NCI-H2081 treated with DMSO at 0.1 percent for 48 hours (cell line): Measurements from ENCODE around the gene FAM204A.
A peak's percentile ranks its signal among the peaks of the same experiment; 100 is the strongest.

ENCODE experiments used
- DNase-seq: peaks from one replicate; lab custom pipeline; 2025; lab: John Stamatoyannopoulos, UW

Gene FAM204A

DNA sequence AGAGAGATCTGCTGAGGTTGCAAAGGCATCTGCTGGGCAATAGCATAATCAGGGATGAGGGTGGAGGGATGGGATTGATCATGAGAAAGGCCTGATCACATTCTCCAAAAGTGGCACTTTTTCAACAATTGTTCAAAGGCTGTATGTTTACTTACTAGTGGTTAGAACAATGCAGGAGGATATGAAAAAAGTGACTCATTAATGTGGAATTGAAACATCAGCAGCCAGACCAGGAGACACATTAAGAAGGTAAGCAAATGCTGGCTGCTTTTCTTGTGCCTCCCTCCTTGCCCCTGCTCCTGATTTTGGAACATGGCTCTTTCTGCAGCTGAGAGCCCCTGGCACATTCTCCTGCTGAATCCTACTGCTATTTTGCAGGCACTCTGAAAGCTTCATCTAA lies 63.5 kb downstream of the FAM204A start:
- no peak for DNase-seq

DNA sequence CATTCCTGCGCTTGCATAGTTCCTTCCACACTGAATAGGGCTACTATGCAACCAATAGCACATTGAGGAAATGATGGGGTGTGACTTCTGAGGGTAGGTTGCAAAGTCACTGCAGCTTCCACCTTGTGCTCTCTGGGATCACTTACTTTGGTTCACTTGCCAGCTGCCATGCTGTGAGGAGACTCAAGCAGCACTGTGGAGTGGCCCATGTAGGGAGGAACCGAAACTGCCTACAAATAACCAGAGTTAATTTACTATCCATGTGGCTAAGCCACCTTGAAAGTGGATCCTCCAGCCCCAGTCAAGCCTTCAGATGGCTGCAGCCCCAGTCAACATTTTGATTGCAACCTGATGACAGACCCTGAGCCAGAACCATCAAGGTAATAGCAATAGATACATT lies 64.3 kb downstream of the FAM204A start:
- DNase-seq: no peak

DNA sequence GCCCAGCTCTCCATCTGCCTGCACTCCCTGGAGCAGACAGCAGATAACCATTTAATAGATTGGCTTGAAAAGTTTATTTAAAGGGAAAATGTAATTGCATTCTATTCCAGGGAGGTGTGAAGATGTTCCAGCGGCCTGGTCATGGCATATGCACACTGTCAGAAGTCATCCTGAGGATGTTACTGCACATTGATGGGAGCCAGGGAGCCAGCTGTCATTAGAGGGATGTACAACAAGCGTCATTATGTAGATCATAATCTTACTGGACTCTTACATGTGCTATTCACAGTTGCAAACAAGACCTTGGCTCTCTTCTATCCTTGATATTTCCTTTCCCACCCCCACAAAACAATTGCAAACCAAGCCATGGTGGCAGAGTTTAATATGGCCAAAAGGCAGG lies 65.4 kb downstream of the FAM204A start:
- DNase-seq: no peak

DNA sequence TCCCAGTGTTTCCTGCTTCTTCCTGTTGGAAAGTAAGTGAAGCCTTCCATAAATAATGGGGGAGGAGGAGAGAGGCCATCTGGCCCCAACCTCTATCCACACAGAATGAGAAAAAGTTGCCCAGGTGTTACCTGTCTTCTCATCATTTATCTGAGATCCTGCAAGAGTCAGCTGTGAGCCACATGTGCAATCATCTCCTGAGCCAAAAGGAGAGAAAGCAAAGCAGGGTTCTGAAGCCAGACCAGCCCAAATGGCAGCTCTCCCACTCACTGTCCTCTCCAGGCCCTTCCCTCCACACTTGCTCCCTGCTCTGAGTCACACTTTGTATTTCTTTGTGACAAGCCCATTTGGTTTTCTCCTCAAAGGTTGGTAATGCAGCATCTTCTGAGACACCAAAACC lies 65.9 kb downstream of the FAM204A start:
- DNase-seq: no peak

DNA sequence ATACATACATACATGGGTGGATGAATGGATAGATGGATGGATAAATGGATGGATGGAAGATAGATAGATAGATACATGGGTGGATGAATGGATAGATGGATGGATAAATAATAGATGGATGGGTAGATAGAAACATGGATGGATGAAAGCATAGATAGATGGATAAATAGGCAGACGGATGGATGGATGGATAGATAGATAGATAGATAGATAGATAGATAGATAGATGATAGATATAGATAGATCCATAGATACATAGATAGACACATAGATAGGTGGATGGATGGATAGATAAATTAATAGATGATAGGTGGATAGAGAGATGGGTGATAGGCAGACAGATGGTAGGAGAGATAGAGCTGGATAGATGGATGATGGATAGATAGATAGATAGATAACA lies 68.5 kb downstream of the FAM204A start:
- no peak for DNase-seq

DNA sequence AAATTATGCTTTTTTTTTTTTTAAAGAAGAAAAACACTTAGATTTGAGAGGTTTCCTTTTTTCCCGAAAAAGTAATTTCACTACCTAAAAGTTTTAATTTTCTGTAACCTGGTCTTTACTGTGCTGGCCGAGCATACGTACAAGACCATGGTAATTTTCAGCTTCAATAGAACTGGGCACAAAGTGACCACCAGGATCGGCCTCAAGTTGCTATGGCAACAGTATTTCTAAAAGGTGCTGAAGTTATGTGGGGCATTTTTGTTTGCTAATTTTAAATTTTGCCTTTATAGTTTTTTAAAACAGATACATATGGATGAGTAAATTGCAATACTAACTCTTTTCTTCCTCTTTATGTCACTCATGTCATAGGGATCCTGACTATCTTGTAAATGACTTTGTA lies 69.4 kb downstream of the FAM204A start:
- DNase-seq: no peak

DNA sequence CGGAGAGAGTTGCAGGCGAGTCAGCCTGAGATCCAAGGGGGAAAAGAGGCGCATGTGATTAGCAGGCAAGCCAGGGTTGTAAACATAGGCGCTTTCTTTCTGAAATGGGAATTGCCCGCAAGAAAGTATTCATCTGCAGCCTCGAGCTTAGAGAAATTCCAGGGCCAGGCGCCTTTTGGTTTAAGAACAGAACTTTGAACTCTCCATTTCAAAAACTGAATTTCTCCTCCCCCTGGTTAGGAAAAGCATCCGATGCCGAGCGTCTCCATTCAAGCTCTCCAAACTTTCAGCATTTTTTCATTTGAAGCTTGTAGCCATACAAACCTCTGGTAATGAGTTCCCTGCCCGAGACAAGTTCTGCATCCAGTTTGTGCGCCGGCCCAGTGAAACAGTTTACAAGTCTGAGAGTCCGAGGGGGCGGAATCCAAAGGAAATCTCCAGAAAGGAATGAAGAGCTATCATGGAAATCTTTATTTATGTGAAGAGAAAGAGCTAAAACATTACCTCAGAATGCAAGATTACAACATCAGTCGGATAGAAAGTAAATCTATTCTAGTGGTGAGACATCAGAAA lies 69.9 kb downstream of the FAM204A start:
- no peak for DNase-seq

DNA sequence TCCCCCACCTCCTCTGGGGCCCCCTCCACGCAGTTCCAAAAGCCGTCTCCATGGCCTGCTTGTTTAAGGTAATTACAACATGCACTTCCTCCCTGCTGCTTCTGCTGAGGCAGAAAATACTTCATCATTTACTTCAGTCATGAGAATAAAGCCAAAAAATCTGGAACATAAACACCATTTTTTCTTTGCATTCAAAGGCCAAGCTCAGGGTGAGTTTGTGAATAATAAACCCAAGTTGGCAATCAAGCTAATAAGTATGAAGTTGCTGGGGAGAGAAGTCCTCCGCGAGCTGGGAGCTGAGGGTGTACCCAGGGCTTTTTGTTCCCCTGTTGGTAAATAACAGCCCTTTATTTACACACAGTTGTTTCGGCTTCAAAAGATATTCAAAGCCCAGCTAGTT lies 70.5 kb downstream of the FAM204A start:
- DNase-seq: no peak

DNA sequence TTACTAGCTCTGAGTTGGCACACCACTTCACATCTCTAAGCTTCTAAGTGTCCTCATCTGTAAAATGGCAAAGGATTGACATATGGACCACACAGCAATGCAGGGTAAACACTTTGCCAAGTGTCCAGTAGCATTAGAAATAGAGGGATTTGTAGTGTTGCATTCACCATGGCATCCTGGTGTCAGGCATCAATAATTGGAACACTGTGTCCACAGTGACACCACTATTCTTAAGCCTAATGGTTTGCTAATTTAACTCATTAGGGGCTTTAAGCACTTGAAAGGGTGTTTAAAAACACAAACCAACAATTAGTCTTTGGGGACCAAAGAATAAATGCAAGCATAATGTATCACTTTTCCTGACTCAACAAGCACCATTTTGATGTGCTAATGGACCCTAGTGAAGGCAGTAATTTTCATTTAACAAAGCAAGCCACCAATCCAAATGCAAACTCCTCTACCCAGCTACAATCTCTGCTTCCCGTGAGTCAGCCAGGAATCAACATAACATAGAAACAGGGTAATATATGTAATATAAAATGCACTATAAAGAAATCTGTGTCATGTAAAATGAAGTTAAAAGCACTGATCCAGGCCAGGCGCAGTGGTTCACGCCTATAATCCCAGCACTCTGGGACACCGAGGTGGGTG lies 75.9 kb downstream of the FAM204A start:
- peak; percentile 22 for DNase-seq

DNA sequence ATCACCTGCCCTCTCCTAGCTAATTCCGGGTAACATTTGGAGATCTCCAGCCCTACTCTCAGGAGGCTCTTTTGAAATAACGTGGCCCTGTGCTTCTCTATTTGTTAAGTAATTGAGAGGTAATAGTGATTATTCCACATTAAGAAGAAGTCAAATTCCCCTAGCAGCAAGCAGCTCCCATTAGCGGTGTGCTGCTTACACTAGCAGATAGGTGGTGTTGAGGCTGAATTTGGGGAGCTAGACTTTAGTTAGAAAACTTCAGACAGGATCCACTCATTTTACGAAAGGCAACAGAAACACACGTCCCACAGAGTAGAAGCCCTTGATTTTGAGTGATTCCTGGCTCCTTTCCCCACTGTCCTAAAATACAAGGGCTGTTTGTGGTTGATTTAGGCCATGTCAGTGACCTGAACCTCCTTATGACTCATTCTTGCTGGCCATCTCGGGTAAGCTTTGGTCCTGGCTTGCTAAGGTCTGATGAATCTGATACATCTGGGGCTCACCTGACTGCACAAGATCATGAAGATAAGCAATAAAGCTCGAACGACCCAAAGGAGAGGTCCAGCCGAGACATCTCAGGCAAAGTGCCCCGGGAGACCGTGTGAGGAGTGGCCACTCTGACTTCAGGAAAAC lies 77.2 kb downstream of the FAM204A start:
- DNase-seq: no peak

DNA sequence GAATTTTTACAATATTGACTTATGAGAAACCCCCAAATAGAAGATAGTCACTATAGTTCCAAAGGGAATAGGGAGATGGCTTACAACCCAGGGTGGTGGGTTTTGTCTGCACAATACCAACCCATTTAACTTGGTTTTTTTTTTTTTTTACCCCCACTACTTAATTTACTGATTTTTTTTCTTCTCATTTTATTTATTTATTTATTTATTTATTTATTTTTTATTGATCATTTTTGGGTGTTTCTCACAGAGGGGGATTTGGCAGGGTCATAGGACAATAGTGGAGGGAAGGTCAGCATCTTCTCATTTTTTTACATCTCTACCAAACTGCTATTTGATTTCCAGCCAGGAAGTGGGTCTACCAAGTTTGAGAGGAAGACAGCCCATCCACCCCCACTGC lies 77.9 kb downstream of the FAM204A start:
- DNase-seq: no peak

DNA sequence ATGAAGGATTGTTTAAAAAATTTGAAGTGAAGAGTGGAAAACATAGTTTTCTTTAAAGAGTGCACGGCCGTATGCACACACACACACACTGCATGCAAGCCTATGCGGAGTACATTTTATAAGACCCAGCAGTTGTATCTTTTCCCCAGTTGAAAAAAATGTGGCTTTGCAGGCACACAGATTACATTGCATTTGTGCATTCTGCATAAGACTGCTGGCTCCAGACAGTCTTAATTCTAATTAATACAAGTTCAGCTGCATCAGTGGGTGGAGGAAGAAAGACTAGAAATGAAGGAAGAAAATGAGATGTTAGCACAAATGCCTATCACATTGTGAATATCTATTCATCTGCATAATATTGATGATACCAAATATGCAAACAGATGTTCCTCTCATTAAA lies 79.6 kb downstream of the FAM204A start:
- DNase-seq: no peak

DNA sequence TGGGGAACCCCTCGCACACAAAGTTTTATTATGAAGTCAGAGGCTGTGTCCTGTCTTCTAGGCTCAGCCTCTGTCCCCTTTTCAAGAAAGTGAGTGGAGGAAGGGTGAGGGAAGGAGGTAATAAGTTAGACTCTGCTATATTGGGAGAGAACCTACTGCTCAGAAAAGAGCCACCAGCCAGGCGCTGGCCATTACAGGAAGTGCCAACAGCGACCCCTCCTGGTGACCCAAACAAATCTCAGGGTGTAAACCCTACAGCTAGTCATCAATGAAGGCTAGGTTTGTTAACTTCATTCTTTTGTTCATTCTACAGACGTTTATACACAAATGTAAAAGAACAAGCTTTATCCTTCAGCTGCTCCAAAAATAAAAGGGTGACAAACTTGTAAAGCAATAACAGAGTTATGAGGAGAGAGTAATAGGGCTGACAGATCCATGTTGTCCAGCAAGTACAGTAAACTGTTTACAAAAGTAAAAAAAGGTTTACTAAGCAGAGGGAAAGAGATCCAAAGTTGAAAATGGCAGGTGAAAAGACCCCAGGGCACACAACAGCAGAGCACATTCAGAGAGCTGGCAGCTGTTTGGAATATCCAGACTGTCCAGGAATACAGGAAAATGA lies 82.7 kb downstream of the FAM204A start:
- DNase-seq: no peak

DNA sequence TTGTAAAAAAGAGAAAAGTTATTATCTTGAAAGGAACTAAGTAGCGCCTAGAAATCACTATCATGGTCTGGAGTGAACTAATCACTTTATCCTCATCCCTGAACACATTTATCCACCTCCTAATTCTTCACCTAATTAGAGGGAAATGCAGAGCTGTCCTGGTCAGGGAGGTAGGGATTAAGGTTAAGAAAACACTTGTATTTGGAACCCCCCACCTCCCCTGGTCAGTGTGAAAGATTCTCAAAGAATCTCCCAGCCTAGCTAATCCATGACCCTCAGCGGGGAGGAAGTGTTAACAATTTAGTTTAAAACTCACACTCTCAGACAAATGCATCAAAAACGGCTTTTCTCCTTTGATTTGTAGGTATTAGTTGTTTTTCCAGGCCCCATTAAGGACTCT lies 83.8 kb downstream of the FAM204A start:
- no peak for DNase-seq

DNA sequence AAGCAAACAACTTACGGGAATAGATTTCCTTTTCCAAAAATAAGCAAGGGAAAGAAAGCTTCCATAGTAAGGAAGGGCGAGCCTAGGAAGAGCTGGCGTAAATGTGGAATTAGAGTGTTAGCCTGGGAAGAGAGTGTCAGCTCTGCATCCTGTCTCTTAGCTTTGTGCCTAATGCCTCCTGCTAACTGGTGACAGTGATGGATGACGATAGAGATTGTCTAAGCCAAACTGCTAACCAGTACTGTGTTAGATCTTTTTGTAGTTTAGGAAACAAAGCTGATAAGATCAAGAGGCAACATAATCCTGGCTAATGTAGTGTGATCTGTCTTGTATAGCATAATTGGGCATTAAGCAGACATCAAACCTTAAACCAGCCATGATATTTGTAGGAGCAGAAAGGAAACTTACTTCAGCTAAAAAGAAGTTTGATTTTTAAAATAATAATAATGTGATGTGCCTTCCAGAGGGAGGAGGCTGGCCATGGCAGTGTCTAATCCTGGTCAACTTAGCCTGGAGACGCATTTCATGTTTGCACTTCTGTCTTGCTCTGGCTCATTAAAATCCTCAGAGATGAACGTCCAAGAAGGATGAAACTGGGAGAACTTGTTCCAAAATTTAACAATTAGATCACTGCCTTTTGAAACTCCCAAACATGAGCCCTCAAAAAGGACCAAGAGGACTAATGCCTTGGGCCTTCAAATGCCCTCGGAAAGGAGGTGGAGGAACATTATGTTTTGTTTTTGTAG lies 85.1 kb downstream of the FAM204A start:
- no peak for DNase-seq

DNA sequence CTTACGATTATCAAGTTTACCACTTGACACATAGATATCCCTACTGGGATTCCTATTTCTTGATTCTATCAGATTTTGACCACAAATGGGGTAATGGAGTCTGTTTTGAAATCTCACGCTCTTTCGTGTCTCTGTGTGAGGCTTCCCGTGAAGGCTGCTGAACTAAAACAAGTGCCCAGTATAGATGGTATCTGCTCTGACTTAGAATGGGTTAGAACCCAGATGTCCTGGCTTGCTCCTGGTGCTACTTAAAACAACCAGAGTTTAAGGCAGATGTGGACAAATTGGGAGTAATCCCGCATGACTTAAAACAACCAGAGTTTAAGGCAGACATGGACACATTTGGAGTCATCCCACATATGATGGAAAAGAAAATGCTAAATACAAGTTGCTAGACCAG lies 85.9 kb downstream of the FAM204A start:
- no peak for DNase-seq

DNA sequence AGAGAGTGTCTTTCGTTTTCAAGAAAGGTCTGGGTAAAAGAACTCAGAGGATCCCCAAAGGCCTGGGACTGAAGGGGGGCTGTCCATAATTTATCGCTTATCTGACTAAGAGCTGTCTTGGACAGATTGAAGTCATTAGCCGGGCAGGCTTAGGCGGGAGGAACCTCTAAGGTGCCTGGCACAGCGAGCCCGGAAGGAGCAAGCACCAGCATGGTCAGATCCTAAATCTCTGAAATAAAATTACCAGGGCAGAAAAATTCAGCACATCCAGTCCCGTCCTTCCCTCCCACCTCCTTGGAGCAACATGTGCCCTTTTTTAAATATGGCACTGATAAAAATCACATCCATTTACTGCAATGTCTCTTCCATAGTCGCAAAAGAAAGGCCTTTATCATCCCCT lies 86.8 kb downstream of the FAM204A start:
- no peak for DNase-seq

DNA sequence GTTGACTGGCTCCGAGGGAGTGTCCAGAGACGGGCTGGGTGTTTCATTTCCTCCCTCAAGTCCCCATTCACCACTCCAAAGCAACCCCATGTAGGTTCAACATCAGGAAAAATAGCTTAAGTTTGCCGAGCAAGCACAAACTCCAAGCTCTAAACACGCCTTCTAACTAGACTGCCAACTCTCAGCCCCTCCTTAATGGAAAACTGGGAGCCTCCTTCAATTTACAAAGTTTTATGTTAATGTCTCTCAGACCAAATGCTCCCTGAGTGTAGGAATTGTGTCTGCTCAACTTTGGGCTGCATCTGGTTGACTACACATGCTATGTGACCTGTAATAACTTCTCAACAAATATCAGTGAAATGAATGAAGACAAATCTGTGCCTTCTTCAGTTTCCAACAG lies 87.5 kb downstream of the FAM204A start:
- no peak for DNase-seq

DNA sequence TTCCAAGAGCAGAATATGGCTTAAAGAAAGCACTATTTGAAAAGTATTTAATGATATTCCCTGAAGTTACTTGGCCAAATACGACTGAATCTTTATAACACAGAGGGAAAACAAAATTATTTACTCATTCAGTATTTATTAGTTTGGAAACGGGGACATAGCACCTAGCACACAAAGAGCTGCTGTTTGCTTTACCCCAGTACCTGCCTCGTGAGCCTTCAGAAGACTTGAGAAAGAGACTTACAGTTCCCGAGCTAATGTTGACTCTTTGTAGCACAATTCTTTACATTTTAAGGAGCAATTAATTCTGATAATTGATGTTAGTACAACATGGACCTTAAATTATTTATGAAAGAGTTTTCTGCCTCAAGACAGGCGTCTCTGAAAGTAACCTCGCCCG lies 88.7 kb downstream of the FAM204A start:
- DNase-seq: no peak

DNA sequence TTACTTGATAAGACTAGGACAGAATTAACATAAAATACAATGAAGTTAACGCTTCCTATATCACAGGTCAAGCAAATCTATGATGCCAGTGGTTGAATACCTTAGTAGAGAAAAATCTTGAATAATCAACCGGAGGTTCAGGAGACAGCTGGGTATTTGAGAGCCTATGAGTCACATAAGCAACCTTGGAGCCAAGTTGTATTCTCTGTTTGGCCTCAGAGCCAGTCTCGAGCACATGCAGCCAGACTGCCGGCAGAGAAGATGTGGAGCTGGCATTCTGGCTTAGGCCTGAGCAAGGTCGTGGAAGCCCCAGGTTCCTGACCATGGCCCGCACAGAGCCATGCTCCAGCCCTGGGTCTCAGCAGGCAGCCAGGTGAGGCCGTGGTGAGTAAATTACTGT lies 90.3 kb downstream of the FAM204A start:
- no peak for DNase-seq

DNA sequence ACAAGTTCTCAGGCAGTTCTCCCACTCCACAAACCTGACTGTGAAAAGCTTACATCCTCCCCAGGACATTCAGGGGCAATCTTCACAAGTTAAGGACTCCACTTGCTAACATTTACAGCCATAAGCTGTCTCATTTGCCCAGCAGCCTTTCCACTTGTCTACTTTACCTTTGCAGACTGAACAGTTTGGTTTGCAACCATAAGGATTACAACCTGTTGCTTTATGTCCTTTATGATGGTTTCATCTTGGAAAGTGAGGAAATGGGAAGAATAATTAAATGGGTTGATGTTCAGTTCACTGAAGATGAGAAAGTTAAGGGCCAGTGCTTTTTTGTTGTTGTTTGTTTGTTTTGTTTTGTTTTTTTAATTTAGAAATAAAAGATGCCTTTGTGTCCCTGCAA lies 92.4 kb downstream of the FAM204A start:
- no peak for DNase-seq
